T-helper 17 cell (primary cell): ENCODE data around the gene TANC1. TPM values are rescaled to one million over a fixed set of nuclear protein-coding genes. Genes with fewer than 3 reads are reported as not detected.

ENCODE experiments used
- ATAC-seq: fragments of 150-1000 bp; cut with Tn5 transposase; 2 replicates; pipeline ENCODE4 v1.10.0; 2021; ENCODE audit warnings: mild to moderate bottlenecking, moderate library complexity
- DNase-seq, 3 donors: peaks; one replicate each; pipeline versions ENCODE4 v3.0.0 to v3.0.0-alpha.2; 2020 to 2021
- H3K9me3 ChIP-seq: one replicate; pipeline ENCODE4 v1.7.0; 2013; ENCODE audit warnings: low read length, mild to moderate bottlenecking; ENCODE audit not compliant: control insufficient read depth, poor library complexity, severe bottlenecking
- H3K27ac Mint-ChIP-seq: one replicate; pipeline ENCODE4 v1.8.0; 2022; ENCODE audit warnings: mild to moderate bottlenecking, moderate library complexity, mixed read lengths
- H3K27me3 Mint-ChIP-seq: one replicate; pipeline ENCODE4 v1.8.0; 2022; ENCODE audit warnings: mixed read lengths
- H3K36me3 Mint-ChIP-seq: one replicate; pipeline ENCODE4 v1.8.0; 2022; ENCODE audit warnings: low read depth, mixed read lengths
- H3K4me1 Mint-ChIP-seq: one replicate; pipeline ENCODE4 v1.8.0; 2022; ENCODE audit warnings: mild to moderate bottlenecking, mixed read lengths
- H3K4me3 Mint-ChIP-seq: one replicate; pipeline ENCODE4 v1.8.0; 2022; ENCODE audit warnings: mild to moderate bottlenecking, moderate library complexity, mixed read lengths
- total RNA-seq, 4 donors: library from RNA in 2 of 4; stranded (reverse) in 2 of 4; gene quantifications; one replicate each; pipeline ENCODE4 v1.2.3 and lab custom pipeline; 2022 to 2026

Gene TANC1
- total RNA-seq, 2 donors from 2014 or later: 1.4 to 2.6 TPM

DNA sequence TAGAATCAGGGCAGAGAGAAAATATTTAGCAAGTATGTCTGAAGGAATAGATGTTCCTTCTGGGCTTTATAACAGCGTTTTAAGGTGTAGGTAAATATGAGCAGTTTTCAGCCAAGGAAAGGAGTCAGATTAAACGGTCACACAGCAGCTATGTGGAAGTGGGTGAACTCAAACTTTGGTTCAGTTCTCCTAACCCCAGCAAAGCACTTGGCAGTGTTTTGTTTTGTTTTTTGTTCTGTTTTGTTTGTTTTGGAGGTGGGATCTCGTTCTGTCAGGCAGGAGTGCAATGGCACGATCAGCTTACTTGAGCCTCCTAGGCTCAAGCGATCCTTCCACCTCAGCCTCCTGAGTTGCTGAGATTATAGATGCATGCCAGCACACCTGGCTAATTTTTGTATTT is 24.6 kb downstream of the TANC1 start:
- no peak for DNase-seq
- Mint-ChIP-seq H3K4me1 (peaks cover 7% of the 10 kb centered on the region), H3K4me3 (no peak overlapping the region), H3K36me3 (no peaks in the 10 kb centered on the region), H3K27ac (no peak overlapping the region), H3K27me3 (peaks cover 20% of the 10 kb centered on the region)
- no peak for ATAC-seq
- no peaks in the 10 kb centered on the region for H3K9me3 ChIP-seq

DNA sequence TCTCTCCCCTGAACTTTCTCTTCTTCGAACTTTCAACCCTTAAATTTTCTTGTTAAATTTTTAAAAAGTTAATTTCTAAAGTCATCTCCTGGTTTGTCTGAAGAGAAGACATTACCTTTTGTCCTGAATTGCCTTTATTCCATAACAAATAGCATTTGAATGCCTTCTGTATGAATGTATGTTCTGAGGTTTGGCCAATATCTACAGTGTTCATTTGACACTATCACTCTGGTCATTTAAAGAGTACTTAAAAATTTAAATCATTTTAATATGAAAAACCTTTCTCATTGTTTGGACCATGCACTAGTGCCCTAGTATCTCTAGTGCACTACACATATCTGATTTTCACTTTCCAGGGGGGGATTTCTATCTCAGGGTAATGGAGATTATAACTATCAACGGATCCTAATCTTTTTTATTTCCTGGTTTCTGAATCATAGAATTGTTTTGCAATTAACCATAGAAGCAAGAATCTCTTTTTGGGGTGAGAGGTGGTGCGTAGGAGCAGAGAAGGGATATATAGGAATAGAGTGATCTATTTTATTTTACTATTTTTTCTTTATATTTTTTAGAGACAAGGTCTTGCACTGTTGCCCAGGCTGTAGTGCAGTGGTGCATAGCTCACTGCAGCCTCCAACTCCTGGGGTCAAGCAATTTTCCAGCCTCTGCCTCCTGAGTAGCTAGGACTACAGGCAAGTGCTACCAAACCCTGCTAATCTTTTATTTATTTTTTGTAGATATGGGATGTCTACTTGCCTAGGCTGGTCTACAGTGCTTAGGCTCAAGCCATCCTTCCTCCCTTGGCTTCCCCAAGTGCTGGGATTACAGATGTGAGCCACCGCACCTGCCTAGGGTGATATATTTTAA is 25.5 kb downstream of the TANC1 start:
- Mint-ChIP-seq H3K4me1 (peaks cover 7% of the 10 kb centered on the region), H3K27me3 (peaks cover 15% of the 10 kb centered on the region)

DNA sequence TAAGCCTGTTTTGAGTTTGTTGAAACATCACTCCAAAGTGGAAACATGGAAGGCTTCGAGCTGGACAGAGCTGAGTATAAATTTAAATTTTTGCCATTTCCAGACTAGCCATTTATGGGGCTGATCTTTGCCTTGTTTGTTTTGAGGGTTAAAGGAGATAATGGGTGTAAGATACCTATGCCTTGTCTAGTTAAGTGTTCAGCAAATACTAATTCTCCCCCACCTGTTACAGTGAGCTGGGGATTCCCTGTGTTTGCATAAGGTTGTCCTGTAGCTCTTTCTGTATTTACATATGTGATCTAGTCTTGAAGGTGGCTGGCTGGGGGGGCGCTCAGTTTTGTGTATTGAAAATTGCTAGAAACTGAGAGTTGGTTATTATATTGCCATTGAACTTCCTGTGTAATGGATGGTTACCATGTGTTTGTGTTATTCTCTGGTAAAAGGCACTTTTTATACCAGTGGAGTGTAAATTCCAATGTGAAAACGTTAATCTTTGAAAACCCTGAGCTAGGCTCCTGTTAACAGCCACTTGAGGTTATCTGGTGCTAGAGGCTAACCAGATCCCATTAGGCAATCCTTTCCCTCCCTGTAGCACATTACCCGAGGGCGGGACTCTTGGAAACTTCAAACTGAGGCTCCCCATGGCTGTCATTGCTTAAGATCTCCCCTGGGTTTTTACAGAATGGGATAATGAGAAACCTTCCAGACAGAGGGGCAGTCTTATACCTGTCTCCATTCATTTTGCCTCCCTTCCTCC is 26.7 kb downstream of the TANC1 start:
- peaks cover 2% of the 10 kb centered on the region for H3K36me3 Mint-ChIP-seq
- H3K27ac Mint-ChIP-seq: no peak overlapping the region
- no peak overlapping the region for H3K4me3 Mint-ChIP-seq
- ATAC-seq (no peak), DNase-seq (no peak)
- peaks cover 10% of the 10 kb centered on the region for H3K4me1 Mint-ChIP-seq
- peaks cover 11% of the 10 kb centered on the region for H3K27me3 Mint-ChIP-seq
- no peaks in the 10 kb centered on the region for H3K9me3 ChIP-seq

More for the DNA sequence above, 25.5 kb downstream of the TANC1 start:
- DNase-seq: no peak
- no peaks in the 10 kb centered on the region for H3K9me3 ChIP-seq
- H3K27ac Mint-ChIP-seq: no peak overlapping the region
- no peak overlapping the region for H3K4me3 Mint-ChIP-seq
- ATAC-seq: no peak
- no peaks in the 10 kb centered on the region for H3K36me3 Mint-ChIP-seq

DNA sequence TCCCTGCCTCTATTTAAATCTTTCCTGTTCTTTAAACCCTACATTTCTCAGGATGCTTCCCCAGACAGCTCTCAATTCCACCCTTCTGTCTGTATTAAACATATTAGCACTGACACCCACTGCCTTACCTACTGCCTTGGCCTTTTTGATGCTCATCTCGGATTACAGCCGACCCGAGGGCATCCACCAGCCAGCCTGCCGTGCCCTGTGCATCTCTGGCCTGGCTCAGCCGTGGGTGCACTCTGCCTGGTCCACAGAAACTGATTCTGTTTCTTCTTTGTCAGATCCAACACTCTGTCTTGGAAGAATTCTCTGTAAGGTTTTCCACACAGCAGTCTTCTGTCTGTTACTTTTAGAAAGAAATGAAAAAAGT is 27.2 kb downstream of the TANC1 start:
- Mint-ChIP-seq H3K36me3 (peaks cover 2% of the 10 kb centered on the region), H3K4me3 (no peak overlapping the region), H3K4me1 (peaks cover 8% of the 10 kb centered on the region), H3K27ac (no peak overlapping the region), H3K27me3 (peaks cover 6% of the 10 kb centered on the region)
- DNase-seq (no peak), ATAC-seq (no peak)
- H3K9me3 ChIP-seq: no peaks in the 10 kb centered on the region

DNA sequence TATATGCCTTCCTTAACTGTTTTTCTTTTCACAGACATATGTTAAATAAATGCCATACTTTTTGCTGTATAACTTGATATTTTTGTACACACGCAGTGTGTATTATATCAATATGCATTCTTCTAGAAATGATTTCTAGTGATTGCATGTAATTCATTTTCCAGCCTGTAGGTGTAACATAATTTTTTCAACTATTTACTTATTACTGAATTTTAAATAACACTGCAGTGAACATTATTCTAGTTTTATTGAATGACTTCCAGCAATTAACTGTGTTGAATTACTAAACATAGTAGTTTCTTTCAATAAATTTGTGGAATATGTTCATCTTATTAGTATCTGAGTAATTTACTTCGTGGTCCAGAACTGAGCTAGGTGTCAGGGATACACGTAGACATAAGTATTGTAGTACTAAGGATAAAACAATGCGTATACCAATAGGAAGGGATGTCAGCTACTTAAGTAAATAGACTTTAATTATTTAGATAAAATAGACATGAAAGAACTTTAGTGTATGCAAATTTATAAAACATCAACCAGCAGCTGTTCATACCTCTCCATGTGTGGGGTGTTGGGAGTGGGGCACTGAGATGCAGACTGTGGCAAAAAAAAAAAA is 28.0 kb downstream of the TANC1 start:
- Mint-ChIP-seq H3K27ac (no peak overlapping the region), H3K4me1 (peaks cover 8% of the 10 kb centered on the region), H3K27me3 (peaks cover 6% of the 10 kb centered on the region), H3K36me3 (peaks cover 2% of the 10 kb centered on the region), H3K4me3 (no peak overlapping the region)
- no peak for DNase-seq
- H3K9me3 ChIP-seq: no peaks in the 10 kb centered on the region
- ATAC-seq: no peak

DNA sequence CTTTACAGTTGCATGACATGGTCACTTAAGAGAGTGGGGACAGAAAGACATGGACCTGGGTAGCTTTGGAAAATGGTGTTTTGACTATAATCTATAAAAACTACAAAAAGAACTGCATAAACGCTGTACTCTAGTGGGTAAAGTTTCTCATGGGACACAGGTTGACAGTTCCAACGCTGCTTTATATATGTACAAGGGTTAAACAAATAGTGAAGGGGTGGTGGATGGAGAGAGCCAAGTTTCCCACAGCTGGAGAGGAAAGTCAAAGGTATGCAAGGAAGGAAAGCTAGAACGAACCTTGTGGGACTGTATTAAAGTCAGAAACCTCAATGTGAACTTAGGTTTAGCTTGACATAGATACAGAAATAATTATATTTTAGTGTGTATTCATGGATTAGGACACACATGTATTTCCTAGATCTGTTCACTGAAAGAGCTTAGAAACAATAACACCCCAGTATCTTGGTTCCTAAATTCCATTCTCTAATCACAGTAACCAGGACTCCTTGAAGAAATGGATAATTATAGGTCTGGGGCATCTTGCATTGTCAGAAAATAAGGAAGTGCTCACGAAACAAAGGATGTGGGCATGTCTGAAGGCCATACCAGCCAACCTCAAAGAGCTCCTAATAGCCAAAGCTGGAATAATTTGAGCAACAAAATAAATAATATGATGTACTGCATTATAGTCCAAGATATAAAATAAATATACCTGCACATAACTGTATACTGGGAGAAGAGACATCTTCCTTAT is 28.8 kb downstream of the TANC1 start:
- no peak for DNase-seq
- peaks cover 8% of the 10 kb centered on the region for H3K4me1 Mint-ChIP-seq
- no peaks in the 10 kb centered on the region for H3K9me3 ChIP-seq
- no peak for ATAC-seq
- no peak overlapping the region for H3K4me3 Mint-ChIP-seq
- H3K36me3 Mint-ChIP-seq: peaks cover 2% of the 10 kb centered on the region
- H3K27ac Mint-ChIP-seq: no peak overlapping the region
- peaks cover 6% of the 10 kb centered on the region for H3K27me3 Mint-ChIP-seq

DNA sequence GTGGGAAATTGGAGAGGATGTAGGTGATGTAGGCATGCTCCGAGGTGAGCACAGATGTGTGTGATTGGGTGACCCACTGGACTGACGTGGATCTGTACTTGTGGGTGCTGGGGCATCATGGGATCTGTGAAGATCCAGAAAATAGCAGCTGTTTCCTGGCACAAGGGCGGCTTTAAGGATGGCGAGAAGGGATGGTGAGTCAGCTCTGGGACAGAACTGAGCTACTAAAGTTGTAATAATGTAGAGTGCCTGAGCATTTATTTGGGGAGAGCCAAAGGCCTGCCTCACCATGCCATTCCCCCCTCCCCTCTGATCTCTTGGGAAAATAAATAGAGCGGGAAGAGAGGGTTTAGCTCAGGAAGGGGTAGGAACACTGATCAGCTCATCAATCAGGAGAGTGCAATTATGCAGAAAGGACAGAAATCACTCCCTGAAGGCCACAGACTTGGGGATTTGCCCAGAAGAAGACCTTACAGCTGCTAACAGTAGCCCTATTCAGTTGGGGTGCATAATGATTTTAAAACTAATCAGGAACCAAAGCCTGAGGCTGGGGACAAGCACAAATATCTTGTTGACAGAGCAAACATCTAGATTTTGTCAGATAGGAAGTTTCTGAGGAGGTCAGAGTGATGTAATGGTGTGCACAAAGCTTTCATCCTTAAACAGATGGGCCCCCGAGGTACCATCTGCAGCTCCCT is 30.3 kb downstream of the TANC1 start:
- ATAC-seq (no peak), DNase-seq (no peak)
- H3K9me3 ChIP-seq: no peaks in the 10 kb centered on the region
- Mint-ChIP-seq H3K4me3 (no peak overlapping the region), H3K27ac (no peak overlapping the region), H3K27me3 (peaks cover 6% of the 10 kb centered on the region), H3K36me3 (peaks cover 2% of the 10 kb centered on the region), H3K4me1 (peaks cover 8% of the 10 kb centered on the region)

DNA sequence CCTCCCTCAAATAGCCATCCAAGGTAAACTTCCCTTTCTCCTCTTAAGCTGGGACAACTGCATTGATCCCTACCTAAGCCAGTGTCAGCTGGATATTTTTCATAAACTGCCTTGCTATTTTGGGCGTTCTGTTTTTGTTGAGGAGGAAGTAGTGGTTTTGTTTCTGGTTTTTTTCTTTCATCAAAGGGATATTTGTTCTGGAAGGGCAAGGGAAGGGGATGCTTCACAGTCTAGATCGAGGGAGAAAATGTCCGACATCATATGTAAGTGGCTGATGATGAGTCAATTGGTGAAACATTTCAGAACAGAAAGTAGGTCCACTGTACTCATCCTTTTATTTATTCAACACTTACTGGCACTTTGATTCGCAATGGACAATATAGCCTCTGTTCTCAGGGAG is 31.0 kb downstream of the TANC1 start:
- no peak overlapping the region for H3K27ac Mint-ChIP-seq
- H3K9me3 ChIP-seq: no peaks in the 10 kb centered on the region
- H3K36me3 Mint-ChIP-seq: peaks cover 2% of the 10 kb centered on the region
- peaks cover 8% of the 10 kb centered on the region for H3K4me1 Mint-ChIP-seq
- H3K27me3 Mint-ChIP-seq: peaks cover 6% of the 10 kb centered on the region
- H3K4me3 Mint-ChIP-seq: no peak overlapping the region
- DNase-seq: no peak
- ATAC-seq: no peak

DNA sequence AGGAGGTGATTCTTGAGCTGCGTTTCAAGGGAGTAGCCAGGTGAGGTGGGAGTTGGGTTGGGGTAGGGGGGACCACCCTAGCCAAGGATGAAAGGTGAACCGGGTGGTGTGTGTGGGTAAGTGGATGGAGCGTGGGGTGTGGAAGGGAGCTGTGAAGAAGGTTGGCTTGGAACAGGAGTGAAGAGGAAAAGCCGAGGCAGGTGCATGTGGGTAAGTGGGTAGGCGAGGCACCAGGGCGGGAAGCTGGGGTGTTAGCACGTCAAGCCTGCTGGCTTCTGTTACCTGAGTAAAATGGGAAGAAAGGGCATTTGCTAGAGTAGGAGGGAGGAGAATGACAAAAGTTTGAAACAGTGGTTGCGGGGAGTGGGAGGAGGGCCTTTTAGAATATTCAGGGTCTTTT is 31.6 kb downstream of the TANC1 start:
- H3K4me3 Mint-ChIP-seq: no peak overlapping the region
- H3K27ac Mint-ChIP-seq: no peak overlapping the region
- peaks cover 2% of the 10 kb centered on the region for H3K36me3 Mint-ChIP-seq
- ATAC-seq (no peak), DNase-seq (no peak)
- no peaks in the 10 kb centered on the region for H3K9me3 ChIP-seq
- H3K27me3 Mint-ChIP-seq: peaks cover 6% of the 10 kb centered on the region
- H3K4me1 Mint-ChIP-seq: peaks cover 8% of the 10 kb centered on the region

DNA sequence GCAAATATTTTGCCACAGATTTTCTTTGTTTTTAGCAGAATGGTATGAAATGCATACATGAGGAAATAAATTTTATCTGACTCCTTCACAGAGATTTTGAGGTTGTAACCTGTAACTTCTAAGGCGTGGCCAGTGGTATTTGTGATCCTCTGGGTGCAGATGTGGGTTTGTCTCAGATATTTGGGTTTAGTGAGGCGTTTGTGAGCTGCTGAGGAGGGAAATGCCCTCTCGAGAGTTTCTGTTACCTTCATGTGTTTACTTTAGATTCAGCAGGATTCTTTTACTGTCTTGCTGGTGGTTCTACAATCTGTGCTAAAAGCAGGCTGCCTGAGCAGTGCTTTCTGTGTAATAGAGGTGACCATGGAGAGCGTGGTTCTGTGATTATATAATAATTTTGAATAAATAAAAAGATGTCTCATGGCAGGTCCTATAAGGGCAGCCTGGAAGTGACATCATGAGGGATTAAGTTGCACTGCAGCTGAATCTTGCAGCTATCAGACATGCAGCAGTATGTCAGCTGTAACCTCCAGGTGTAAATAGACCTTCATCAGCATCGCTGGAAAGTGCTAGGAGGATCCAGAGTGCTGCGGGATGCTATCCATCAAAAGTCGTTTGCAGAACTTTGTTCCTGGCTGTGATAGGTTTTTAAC is 34.1 kb downstream of the TANC1 start:
- ATAC-seq: no peak
- Mint-ChIP-seq H3K4me3 (no peak overlapping the region), H3K27ac (no peak overlapping the region), H3K36me3 (peaks cover 4% of the 10 kb centered on the region), H3K4me1 (peaks cover 3% of the 10 kb centered on the region), H3K27me3 (no peaks in the 10 kb centered on the region)
- no peaks in the 10 kb centered on the region for H3K9me3 ChIP-seq
- no peak for DNase-seq

DNA sequence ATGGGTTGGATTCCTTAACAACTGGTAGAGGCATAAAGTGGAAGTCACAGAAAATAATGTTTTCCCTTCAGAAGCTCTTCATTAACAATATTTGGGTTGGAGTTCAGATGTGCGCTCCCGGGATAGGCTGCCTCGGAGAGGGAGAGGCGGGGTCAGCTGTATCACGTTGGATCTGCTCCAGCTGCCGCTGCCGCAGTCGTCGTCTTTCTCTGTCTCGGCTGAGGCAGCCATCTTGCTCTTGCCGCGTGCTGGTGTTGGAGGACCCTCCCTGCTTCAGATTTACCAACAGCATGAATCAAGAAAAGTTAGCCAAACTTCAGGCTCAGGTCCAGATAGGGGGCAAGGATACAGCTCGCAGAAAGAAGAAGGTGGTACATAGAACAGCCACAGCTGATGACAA is 35.1 kb downstream of the TANC1 start:
- DNase-seq (no peak), ATAC-seq (no peak)
- no peaks in the 10 kb centered on the region for H3K9me3 ChIP-seq
- Mint-ChIP-seq H3K27ac (no peak overlapping the region), H3K36me3 (peaks cover 4% of the 10 kb centered on the region), H3K4me3 (no peak overlapping the region), H3K27me3 (no peaks in the 10 kb centered on the region), H3K4me1 (peaks cover 3% of the 10 kb centered on the region)

DNA sequence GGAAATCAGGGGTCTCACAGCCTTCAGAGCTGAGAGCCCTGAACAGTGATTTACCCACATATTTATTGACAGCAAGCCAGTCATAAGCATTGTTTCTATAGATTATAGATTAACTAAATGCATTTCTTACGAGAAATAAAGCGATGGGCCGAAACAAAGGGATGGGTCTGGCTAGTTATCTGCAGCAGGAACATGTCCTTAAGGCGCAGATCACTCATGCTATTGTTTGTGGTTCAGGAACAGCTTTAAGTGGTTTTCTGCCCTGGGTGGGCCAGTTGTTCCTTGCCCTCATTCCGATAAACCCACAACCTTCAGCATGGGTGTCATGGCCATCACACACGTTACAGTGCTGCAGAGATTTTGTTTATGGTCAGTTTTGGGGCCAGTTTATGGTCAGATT is 36.4 kb downstream of the TANC1 start:
- Mint-ChIP-seq H3K27ac (no peak overlapping the region), H3K4me3 (no peak overlapping the region), H3K27me3 (no peaks in the 10 kb centered on the region), H3K4me1 (no peaks in the 10 kb centered on the region), H3K36me3 (peaks cover 2% of the 10 kb centered on the region)
- ATAC-seq (no peak), DNase-seq (no peak)
- H3K9me3 ChIP-seq: no peaks in the 10 kb centered on the region
